ENCODE results near the gene RBM22. TPM values are rescaled to one million over a fixed set of nuclear protein-coding genes. Genes with fewer than 3 reads are reported as not detected.

RBM22 gene
- total RNA-seq, 1 donor from 2014 or later: 39.3 TPM

DNA sequence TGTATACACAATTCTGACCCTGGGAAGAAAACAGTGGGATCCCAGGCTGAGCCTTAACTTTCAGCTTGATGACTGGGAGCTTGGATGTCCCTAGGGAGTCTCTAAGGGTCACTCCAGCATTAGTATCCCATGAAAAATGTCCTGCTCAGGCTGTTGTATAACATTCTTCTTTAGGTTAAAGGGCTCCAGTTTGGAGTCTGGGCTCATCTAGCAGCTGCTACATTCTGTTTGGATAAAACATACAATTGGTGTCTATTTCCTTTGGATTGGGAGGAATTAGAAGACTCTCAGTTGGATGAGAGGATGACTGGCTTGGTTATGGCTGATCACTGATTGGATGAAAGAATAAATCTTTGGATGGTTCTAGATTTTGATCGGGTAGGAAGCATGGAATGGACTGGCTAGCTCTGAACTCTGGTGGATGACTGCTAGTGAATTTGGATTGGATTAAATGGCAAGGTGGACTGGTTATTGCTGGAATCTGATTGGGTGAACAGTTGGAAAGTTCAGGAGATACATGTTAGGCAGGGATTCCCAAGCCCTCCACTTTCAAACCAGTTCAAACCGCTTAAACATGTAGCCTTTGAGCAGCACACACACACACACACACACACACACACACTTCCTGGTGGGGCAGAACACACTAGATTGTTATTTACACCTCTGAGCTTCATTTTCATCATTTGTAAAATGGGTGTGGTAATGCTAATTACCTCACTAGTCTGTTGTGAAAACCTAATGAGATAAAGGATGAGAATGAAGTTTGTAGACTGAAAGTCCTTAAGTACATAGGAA, 46.9 kb downstream of the RBM22 start:
- no peak for TF ChIP-seq CTCF (IDR thresholded peaks at IDR 0.05; ENCODE audit: partially characterized antibody, unreplicated experiment)
- Mint-ChIP-seq H3K4me1 (ENCODE audit: low read depth, unreplicated experiment) (peaks cover 35% of the 10 kb centered on the region), H3K27ac (ENCODE audit: unreplicated experiment) (no peak overlapping the region), H3K9me3 (ENCODE audit: unreplicated experiment) (peaks cover 2% of the 10 kb centered on the region), H3K4me3 (ENCODE audit: unreplicated experiment) (no peak overlapping the region), H3K36me3 (ENCODE audit: unreplicated experiment) (peaks cover 4% of the 10 kb centered on the region), H3K27me3 (ENCODE audit: unreplicated experiment) (peaks cover 19% of the 10 kb centered on the region)
- DNase-seq: no peak

DNA sequence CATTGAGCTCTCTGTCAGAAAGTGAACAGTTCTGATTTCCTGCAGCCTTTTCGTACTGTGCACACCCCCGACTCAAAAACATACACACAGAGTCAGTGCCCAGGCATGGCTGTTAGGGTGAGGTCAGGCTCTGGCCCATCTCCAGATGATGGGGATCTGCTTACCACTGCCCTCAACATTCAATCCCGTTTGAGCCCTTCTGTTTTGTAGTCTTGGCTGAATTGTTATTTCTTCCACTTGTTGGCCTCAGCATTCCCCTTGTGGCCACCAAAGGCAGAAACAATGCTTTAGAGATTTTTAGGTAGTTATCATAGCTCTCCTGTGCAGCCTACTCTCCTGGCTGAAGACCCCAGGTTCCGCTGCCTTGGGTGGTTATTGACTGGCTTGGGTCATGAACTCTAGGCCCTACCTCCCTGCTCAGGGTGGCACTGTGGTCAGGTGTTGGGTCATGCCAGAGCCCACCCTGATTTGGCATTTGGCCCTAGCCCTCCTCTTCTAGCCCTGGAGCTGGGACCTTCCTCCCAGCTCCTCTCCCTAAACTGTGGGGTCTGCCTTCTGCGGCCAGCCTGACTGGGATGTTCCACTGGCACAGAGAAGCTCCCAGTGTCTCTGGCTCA, 47.6 kb downstream of the RBM22 start:
- Mint-ChIP-seq H3K36me3 (ENCODE audit: unreplicated experiment) (peaks cover 4% of the 10 kb centered on the region), H3K27ac (ENCODE audit: unreplicated experiment) (no peak overlapping the region), H3K4me1 (ENCODE audit: low read depth, unreplicated experiment) (peaks cover 39% of the 10 kb centered on the region), H3K27me3 (ENCODE audit: unreplicated experiment) (peaks cover 19% of the 10 kb centered on the region), H3K4me3 (ENCODE audit: unreplicated experiment) (no peak overlapping the region), H3K9me3 (ENCODE audit: unreplicated experiment) (peaks cover 4% of the 10 kb centered on the region)
- no peak for TF ChIP-seq CTCF (IDR thresholded peaks at IDR 0.05; ENCODE audit: partially characterized antibody, unreplicated experiment)
- no peak for DNase-seq

- peak overlapping the region; percentile 22 for H3K4me3 Mint-ChIP-seq (ENCODE audit: unreplicated experiment)
- peaks cover 11% of the 10 kb centered on the region for H3K36me3 Mint-ChIP-seq (ENCODE audit: unreplicated experiment)
- peak overlapping the region; percentile 14 for H3K27ac Mint-ChIP-seq (ENCODE audit: unreplicated experiment)
- DNase-seq: no peak
- TF ChIP-seq CTCF (IDR thresholded peaks at IDR 0.05; ENCODE audit: partially characterized antibody, unreplicated experiment): no peak
- H3K9me3 Mint-ChIP-seq (ENCODE audit: unreplicated experiment): peaks cover 9% of the 10 kb centered on the region
- H3K27me3 Mint-ChIP-seq (ENCODE audit: unreplicated experiment): peaks cover 19% of the 10 kb centered on the region
- peaks cover 38% of the 10 kb centered on the region for H3K4me1 Mint-ChIP-seq (ENCODE audit: low read depth, unreplicated experiment)
Measured at GRCh38 chr5:150651924-150652671, 48.8 kb downstream of the RBM22 start.

DNA sequence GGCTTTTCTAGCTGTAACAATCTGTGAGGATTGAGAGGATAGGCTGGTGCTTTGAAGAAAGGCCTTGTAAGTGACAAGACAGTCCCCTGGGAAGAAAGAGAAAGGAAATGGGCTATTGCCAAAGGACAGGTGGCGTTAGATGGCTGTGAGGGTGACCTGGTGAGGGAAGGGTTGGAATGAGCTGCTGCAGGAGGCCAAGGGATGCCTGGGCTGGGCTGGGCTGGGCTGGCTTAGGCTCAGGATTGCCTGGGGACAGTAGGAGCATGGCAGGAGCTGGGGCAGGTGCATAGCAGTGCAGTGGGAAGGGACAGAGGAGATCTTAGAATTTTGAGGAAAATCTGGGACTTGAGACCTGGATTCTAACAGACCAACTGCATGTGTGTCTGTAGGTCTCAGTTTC, 49.5 kb downstream of the RBM22 start:
- peaks cover 12% of the 10 kb centered on the region for H3K36me3 Mint-ChIP-seq (ENCODE audit: unreplicated experiment)
- H3K27me3 Mint-ChIP-seq (ENCODE audit: unreplicated experiment): peaks cover 19% of the 10 kb centered on the region
- no peak for TF ChIP-seq CTCF (IDR thresholded peaks at IDR 0.05; ENCODE audit: partially characterized antibody, unreplicated experiment)
- DNase-seq: no peak
- peak overlapping the region; percentile 56 for H3K4me3 Mint-ChIP-seq (ENCODE audit: unreplicated experiment)
- H3K27ac Mint-ChIP-seq (ENCODE audit: unreplicated experiment): peak overlapping the region; percentile 67
- H3K9me3 Mint-ChIP-seq (ENCODE audit: unreplicated experiment): peaks cover 9% of the 10 kb centered on the region
- H3K4me1 Mint-ChIP-seq (ENCODE audit: low read depth, unreplicated experiment): peaks cover 38% of the 10 kb centered on the region
